ENCODE results near the gene PRPF39. TPM values are rescaled to one million over a fixed set of nuclear protein-coding genes. Genes with fewer than 3 reads are reported as not detected.

Gene PRPF39
- total and polyA plus RNA-seq, 2 of the 13 experiments (the other 11 are each of a cell fraction or from before 2014, with no cell fraction given) = 44.2 to 65.0 TPM

DNA sequence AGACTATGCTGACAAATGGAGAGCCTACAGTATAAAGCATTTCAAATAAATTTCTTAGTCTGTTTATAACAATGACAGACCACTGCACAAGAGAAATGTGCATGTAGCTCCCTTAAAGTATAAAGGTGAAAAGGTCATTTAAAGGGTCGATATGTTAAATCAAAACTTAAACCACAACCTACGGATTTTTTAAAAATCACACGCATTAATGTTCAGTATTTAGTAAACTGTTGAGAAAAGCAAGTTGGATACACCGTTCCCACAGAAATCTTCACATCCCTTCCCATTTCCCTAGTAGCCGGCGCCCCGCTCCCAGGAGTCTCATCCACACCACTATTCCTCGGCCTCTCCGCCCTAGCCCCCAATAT, 49.8 kb downstream of the PRPF39 start:
- peak overlapping the region; percentile 87 to 95 (median 91) for H3K4me3 ChIP-seq (replicated peaks in 1 of 3; ENCODE audit: insufficient read depth in 1 of 3, low read depth in 2 of 3, low read length in 3 of 3)
- no peaks in the 10 kb centered on the region for H3K9me3 ChIP-seq (ENCODE audit: low read length)
- no peak for DNase-seq (ENCODE audit: low spot score)
- peak overlapping the region; percentile 90 for H3K9ac ChIP-seq (ENCODE audit: insufficient read depth, low read depth, low read length)
- peak overlapping the region; percentile 90 for H3K27ac ChIP-seq (ENCODE audit: extremely low read length, insufficient read depth, low read length)
- H3K36me3 ChIP-seq (replicated peaks in 1 of 2; ENCODE audit: control insufficient read depth in 1 of 2, insufficient read depth in 2 of 2, low read length in 2 of 2) = no peaks in the 10 kb centered on the region
- no peak overlapping the region for H2AFZ ChIP-seq (ENCODE audit: low read length)
- H4K20me1 ChIP-seq (ENCODE audit: insufficient read depth, low read length) = no peaks in the 10 kb centered on the region; the same call in 1 of the 2 replicates
- no peak for TF ChIP-seq ZNF333 (CRISPR knock-in tag; IDR thresholded peaks at IDR 0.05; ENCODE audit: borderline replicate concordance)
- no peak; the same call in 1 of the 2 replicates for TF ChIP-seq NR2F6 (IDR thresholded peaks at IDR 0.05)
- peak; percentile 8; the same call in 1 of the 2 replicates for TF ChIP-seq NR2F6 (CRISPR knock-in tag; IDR thresholded peaks at IDR 0.05)
- 0 out of 2 replicates have a peak, but pooled peaks have one; percentile 11 for TF ChIP-seq ZNF749 (CRISPR knock-in tag; IDR thresholded peaks at IDR 0.05; ENCODE audit: borderline replicate concordance)
- TF ChIP-seq ZNF281 (CRISPR knock-in tag; IDR thresholded peaks at IDR 0.05; ENCODE audit: borderline replicate concordance) = 0 out of 2 replicates have a peak, but pooled peaks have one; percentile 6
- peak; percentile 2; the same call in 1 of the 2 replicates for TF ChIP-seq ZNF510 (CRISPR knock-in tag; IDR thresholded peaks at IDR 0.05; ENCODE audit: low read depth)
- TF ChIP-seq, protein P1, sequence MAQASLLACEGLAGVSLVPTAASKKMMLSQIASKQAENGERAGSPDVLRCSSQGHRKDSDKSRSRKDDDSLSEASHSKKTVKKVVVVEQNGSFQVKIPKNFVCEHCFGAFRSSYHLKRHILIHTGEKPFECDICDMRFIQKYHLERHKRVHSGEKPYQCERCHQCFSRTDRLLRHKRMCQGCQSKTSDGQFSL (CRISPR knock-in tag; IDR thresholded peaks at IDR 0.05) = no peak
- TF ChIP-seq ARID2 (CRISPR knock-in tag; IDR thresholded peaks at IDR 0.05; ENCODE audit: borderline replicate concordance) = 0 out of 2 replicates have a peak, but pooled peaks have one; percentile 37
- peak in 1 of 2 experiments; percentile 53; a peak in 1 of 4 replicates for TF ChIP-seq NR2F1 (CRISPR knock-in tag; IDR thresholded peaks at IDR 0.05)
- no peak for TF ChIP-seq AFF4 (CRISPR knock-in tag; IDR thresholded peaks at IDR 0.05)
- H3K4me1 ChIP-seq (ENCODE audit: insufficient read depth, low read length) = peaks cover 39% of the 10 kb centered on the region
- CTCF ChIA-PET (ENCODE audit: low intra/inter-chr PET ratio, low total read pairs) = no interaction called here
- POLR2A ChIA-PET = interaction anchor here (0.6 to 5.0 kb wide), 11 partner anchors 11 to 237 kb away, joined by 3 to 42 read pairs (median 7); partner anchors contain the start of genes KLHL28, MIS18BP1, PRPF39 and TOGARAM1
- TSS peak; percentile 79 for BruUV-seq (replicated peaks)
- peak; percentile 32 for ATAC-seq
- no peaks in the 10 kb centered on the region; a peak in 2 of 5 replicates for H3K27me3 ChIP-seq (ENCODE audit: control insufficient read depth in 1 of 2, insufficient read depth in 2 of 2, low read length in 2 of 2)
- peaks cover 58% of the 10 kb centered on the region for H3K79me2 ChIP-seq (ENCODE audit: insufficient read depth, low read length)
- no peak for FAIRE-seq
- intact Hi-C loops (cut with micrococcal nuclease; ENCODE audit: unreplicated experiment) (loop anchor here (1.0 to 2.0 kb wide), 6 partner anchors 21 to 236 kb away; partner anchors contain the start of genes MIS18BP1, PRPF39 and TOGARAM1), in situ Hi-C loops (cut with HindIII; ENCODE audit: extremely low pct_ligation_motif_present, low pct_unique_long_range_greater_than_20kb) (no loop called here)
- under 1% methylated on average over 9 of the region's 9 CpGs for WGBS (ENCODE audit: low lambda C conversion rate)
- peak overlapping the region; percentile 71 for H3K4me2 ChIP-seq (ENCODE audit: low read depth, low read length)

All from HepG2 (cell line).